ENCODE measurements around the gene UBE2E2.
"Not testable (repeated sequence)": the region's sequence is repeated elsewhere in the genome, so short reads cannot be mapped to it uniquely, and the experiment has no call there.

The UBE2E2 gene

GRCh38 chr3:23308986-23309625, 106.0 kb downstream of the UBE2E2 start:
- Mint-ChIP-seq H3K9me3 (peaks cover 6% of the 10 kb centered on the region), H3K36me3 (peaks cover 31% of the 10 kb centered on the region), H3K4me1 (peaks cover 33% of the 10 kb centered on the region), H3K27ac (no peak overlapping the region), H3K4me3 (no peak overlapping the region), H3K27me3 (no peaks in the 10 kb centered on the region)
- no peak for ATAC-seq

DNA sequence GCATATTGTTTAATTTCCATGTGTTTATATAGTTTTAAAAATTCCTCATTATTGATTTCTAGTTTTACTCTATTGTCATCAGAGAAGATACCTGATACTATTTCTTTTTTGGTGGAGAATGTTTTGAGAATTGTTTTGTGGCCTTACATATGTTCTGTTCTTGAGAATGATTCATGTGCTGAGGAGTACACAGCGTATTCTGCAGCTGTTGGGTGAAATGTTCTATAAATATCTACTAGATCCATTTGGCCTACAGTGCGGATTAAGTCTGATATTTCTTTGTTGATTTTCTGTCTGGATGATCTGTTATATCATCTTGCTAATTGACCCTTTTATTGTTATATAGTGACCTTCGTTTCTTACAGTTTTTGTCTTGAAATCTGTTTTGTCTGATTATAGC, 109.7 kb downstream of the UBE2E2 start:
- H3K4me1 Mint-ChIP-seq: peaks cover 56% of the 10 kb centered on the region
- H3K27ac Mint-ChIP-seq: no peak overlapping the region
- no peak for ATAC-seq
- H3K4me3 Mint-ChIP-seq: no peak overlapping the region
- peaks cover 47% of the 10 kb centered on the region for H3K36me3 Mint-ChIP-seq
- no peaks in the 10 kb centered on the region for H3K27me3 Mint-ChIP-seq
- H3K9me3 Mint-ChIP-seq: peaks cover 6% of the 10 kb centered on the region

- no peaks in the 10 kb centered on the region for H3K27me3 Mint-ChIP-seq
- ATAC-seq: no peak
- H3K4me3 Mint-ChIP-seq: no peak overlapping the region
- peaks cover 6% of the 10 kb centered on the region for H3K9me3 Mint-ChIP-seq
- peaks cover 52% of the 10 kb centered on the region for H3K4me1 Mint-ChIP-seq
- peaks cover 38% of the 10 kb centered on the region for H3K36me3 Mint-ChIP-seq
- H3K27ac Mint-ChIP-seq: no peak overlapping the region
These were observed 112.0 kb downstream of the UBE2E2 start for GRCh38 chr3:23314981-23315762.

DNA sequence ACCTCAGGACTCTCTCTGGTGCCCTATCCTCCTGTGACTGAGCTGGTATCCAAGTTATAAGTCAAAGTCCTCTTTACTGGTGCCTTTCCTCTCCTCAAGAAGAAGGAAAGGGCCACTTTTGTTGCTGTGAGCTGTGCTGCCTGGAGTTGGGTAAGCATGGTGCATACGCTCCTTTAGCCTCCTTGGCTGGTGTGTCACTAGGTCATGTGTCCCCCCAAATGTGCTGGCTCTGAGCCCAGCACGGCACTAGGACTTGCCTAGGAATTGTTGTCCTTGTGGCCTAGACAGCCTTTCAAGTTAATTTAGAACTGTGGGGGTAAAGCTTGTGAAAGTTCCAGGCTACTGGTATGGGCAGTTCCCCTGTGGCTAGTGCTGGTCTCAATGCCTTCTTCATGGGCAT, 113.8 kb downstream of the UBE2E2 start:
- Mint-ChIP-seq H3K27ac (no peak overlapping the region), H3K4me3 (no peak overlapping the region), H3K36me3 (peaks cover 26% of the 10 kb centered on the region), H3K4me1 (peaks cover 65% of the 10 kb centered on the region), H3K27me3 (no peaks in the 10 kb centered on the region), H3K9me3 (peaks cover 3% of the 10 kb centered on the region)
- ATAC-seq: no peak

DNA sequence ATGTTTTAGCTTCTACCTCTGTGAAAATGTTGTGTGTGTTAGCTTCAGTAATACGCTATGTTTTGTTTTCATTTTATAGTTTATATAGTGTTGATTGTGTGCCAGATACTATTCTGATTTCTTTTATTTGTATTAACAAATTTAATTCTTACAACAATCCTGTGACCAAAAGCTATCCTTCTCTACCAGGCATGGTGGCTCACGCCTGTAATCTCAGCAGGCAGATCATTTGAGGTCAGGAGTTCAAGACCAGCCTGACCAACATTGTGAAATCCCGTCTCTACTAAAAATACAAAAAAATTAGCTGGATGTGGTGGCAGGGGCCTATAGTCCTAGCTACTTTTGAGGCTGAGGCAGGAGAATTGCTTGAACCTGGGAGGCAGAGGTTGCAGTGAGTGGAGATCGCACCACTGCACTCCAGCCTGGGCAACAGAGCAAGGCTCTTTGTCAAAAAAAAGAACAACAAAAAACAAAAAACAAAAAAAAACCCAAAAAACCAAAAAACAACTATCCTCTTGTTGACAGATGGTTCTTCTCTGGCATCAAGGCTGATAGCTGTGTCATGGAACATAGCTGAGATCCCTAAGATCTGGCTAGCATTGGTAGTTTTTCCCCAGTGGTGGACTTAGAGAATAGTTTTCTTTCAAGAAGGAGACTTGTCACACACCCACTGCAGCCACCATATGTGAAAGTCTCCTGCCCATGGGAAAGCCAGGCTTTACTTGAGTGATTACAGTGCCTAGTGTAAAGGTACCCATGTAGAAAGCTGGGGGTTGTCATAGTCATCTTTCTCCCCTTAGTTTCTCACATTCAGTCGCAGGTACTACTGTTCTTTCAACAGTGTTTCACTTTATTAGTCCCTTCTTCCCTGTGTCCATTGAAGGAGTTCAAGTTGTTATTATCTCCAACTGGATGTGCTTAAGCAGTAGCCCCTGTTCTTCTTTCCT, 116.5 kb downstream of the UBE2E2 start:
- no peaks in the 10 kb centered on the region for H3K9me3 Mint-ChIP-seq
- no peak for ATAC-seq
- peaks cover 11% of the 10 kb centered on the region for H3K36me3 Mint-ChIP-seq
- H3K27ac Mint-ChIP-seq: no peak overlapping the region
- H3K4me3 Mint-ChIP-seq: no peak overlapping the region
- peaks cover 45% of the 10 kb centered on the region for H3K4me1 Mint-ChIP-seq
- H3K27me3 Mint-ChIP-seq: no peaks in the 10 kb centered on the region

GRCh38 chr3:23320586-23321570, 117.8 kb downstream of the UBE2E2 start:
- no peak overlapping the region for H3K27ac Mint-ChIP-seq
- no peaks in the 10 kb centered on the region for H3K36me3 Mint-ChIP-seq
- no peak overlapping the region for H3K4me3 Mint-ChIP-seq
- no peaks in the 10 kb centered on the region for H3K9me3 Mint-ChIP-seq
- peaks cover 42% of the 10 kb centered on the region for H3K4me1 Mint-ChIP-seq
- ATAC-seq: no peak
- no peaks in the 10 kb centered on the region for H3K27me3 Mint-ChIP-seq

DNA sequence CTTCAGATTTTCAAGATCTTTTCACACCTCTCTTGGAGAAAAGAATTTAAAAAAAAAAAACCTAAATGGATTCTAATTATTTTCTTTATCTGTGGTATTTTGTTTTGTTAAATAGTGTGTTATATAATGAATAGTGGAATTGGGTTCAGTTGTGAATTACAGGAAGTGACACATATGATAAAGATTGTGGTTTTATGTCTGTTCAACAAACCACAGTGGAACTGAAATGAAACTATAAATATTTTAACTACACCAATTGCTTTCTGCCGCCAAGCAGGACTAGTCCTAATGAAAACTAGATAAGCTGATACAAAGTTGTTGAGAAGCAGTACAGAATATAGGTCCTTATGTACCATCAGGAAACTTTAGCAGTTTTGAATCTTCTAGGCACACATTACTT, 121.6 kb downstream of the UBE2E2 start:
- Mint-ChIP-seq H3K9me3 (no peaks in the 10 kb centered on the region), H3K36me3 (no peaks in the 10 kb centered on the region), H3K4me1 (peaks cover 43% of the 10 kb centered on the region), H3K27ac (peak overlapping the region; percentile 25), H3K27me3 (no peaks in the 10 kb centered on the region), H3K4me3 (no peak overlapping the region)
- ATAC-seq: peak; percentile 58

DNA sequence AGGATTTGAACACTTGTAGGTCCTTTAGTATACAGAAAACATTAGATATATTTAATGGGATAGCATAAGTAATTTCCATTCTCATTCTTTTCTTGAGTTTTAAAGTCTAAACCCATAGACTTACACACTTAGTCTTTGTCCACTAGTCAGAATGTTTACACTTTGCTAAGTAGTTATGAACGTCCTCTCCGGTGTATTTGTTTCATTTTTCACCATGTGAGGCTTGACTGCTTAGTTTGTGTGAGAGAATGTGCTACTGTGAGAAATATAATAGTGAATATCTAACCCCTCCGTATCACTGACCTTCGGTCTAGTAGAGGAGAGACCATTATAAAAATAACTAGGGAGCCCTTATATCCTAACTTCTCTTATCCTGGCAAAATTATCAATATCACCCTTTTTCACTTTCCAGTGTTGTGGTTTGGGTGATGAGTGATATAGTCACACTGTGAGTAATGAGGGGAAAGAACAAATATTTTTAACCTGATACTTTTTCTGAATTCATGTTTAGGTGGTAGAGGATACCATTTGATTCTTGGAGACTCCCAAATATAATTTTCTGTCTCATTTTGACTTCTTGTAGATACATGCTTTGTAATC, 122.4 kb downstream of the UBE2E2 start:
- peak overlapping the region; percentile 46 for H3K27ac Mint-ChIP-seq
- H3K4me3 Mint-ChIP-seq: no peak overlapping the region
- no peaks in the 10 kb centered on the region for H3K36me3 Mint-ChIP-seq
- no peaks in the 10 kb centered on the region for H3K9me3 Mint-ChIP-seq
- H3K4me1 Mint-ChIP-seq: peaks cover 34% of the 10 kb centered on the region
- no peak for ATAC-seq
- H3K27me3 Mint-ChIP-seq: no peaks in the 10 kb centered on the region

DNA sequence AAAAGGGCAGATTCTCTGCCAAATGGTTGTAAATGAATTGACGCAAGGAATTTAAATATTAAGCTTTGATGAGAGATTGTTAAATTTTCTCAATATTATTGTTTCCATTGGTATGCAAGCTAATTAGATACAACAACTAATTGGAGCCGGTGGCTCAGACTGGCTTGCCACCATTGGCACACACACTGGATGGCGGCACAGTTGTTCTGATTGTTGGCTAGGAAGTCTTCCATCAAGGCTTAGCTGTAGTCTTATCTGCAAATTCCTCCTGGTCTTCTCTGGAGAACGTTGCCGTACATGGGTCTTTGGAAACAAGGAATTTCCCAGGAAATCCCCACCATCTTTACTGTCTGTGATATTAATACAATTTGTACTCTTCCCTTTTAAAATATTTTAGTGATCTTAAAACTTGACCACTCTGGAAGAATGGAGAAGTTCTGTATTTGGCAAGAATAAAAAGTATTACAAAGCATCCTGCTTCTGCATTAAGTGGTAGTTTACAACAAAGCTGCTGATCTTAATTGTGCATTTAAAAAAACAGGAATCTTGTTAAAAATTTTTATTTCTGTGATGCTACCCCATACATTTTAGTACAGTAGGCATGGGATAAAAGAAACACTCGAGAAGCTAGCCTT, 126.5 kb downstream of the UBE2E2 start:
- Mint-ChIP-seq H3K27me3 (no peaks in the 10 kb centered on the region), H3K9me3 (no peaks in the 10 kb centered on the region), H3K4me1 (peaks cover 26% of the 10 kb centered on the region), H3K27ac (no peak overlapping the region), H3K4me3 (no peak overlapping the region), H3K36me3 (peaks cover 6% of the 10 kb centered on the region)
- ATAC-seq: no peak

DNA sequence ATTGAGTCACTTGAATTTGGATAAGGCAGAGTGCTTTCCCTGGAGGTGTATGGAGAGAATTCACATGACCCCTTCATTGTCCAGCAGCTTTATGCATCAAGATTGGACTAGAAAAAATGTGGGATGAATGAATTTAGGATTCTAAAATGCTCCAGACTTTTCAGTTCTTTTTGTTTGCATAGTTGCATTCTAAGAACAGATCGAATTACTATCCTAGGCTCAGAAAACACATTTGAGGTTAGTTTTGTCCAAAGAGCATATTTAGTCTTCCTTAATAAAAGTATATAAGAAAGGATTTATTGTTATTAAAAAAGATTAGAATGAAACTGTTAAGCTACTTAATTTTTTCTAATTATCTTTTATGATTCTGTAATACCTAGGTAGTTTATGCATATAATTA, 127.4 kb downstream of the UBE2E2 start:
- Mint-ChIP-seq H3K36me3 (peaks cover 6% of the 10 kb centered on the region), H3K27ac (no peak overlapping the region), H3K27me3 (no peaks in the 10 kb centered on the region), H3K9me3 (no peaks in the 10 kb centered on the region), H3K4me3 (no peak overlapping the region), H3K4me1 (peaks cover 18% of the 10 kb centered on the region)
- ATAC-seq: no peak

DNA sequence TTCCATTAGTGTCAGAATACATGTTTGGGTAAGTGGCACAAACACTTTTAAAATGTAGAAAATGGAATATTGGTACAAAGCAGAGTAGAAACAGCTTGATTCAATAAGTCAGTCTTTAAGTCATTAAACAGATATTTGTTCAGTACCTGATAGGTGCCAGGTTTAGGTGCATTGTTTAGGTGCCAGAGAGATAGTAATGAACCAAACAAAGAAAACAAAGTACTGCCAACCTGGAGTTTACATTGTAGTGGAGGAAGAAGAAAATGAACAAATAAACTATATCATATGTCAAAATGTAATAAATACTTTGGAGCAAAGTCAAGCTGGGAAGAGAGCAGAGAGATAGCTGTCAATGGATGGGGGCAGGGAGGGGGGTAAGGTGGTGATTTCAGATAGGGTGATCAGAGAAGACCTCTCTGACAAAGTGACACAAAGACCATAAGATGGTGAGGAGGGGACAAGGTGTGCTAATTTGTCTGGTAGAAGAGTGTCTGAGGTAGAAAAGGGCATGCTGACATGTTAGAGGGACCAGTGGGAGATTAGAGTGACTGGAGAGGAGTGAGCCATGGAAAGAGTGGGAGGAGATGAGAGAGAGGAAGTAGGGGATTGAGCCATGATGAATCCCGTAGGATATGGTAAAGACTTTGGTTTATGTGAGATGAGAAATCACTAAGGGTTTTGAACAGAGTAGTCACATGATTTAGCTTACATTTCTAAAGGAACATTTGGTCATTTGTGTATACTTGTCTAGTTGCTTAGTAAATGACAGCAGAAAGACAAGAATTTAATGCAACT, 128.2 kb downstream of the UBE2E2 start:
- Mint-ChIP-seq H3K36me3 (peaks cover 6% of the 10 kb centered on the region), H3K27me3 (no peaks in the 10 kb centered on the region), H3K27ac (no peak overlapping the region), H3K9me3 (no peaks in the 10 kb centered on the region), H3K4me3 (no peak overlapping the region), H3K4me1 (peaks cover 15% of the 10 kb centered on the region)
- no peak for ATAC-seq

DNA sequence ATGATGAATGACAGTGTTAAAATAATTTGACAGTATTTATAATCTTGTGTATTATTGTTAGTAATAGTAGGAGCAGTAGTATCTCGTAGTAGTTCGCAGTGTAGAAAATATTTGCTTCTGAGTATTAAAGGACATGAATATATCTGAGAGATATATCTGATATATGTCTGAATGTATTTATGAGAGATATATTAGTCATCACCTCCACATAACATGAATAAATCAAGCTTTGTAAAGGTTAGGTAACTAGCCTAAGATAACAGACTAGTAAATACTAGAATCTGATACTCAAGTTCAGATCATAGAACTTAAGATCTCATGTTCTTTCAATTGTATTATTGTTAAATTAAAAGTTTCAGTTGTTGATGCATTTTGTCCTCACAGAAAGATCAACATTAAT, 130.5 kb downstream of the UBE2E2 start:
- H3K4me1 Mint-ChIP-seq: peaks cover 29% of the 10 kb centered on the region
- no peaks in the 10 kb centered on the region for H3K9me3 Mint-ChIP-seq
- H3K4me3 Mint-ChIP-seq: no peak overlapping the region

DNA sequence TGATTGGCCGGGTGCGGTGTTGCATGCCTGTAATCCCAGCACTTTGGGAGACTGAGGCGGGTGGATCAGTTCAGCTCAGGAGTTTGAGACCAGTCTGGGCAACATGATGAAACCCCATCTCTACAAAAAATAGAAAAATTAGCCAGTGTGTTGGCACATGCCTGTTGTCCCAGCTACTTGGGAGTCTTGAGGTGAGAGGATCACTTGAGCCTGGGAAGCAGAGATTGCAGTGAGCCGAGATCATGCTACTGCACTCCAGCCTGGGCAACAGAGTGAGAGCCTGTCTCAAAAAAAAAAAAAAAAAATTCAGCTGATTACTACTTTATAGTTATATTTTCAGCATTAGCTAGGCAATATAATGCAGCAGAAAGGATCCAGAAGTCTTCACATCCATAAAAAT, 133.7 kb downstream of the UBE2E2 start:
- ATAC-seq: not testable (repeated sequence)

More for the DNA sequence above, 130.5 kb downstream of the UBE2E2 start:
- Mint-ChIP-seq H3K36me3 (peaks cover 6% of the 10 kb centered on the region), H3K27ac (no peak overlapping the region), H3K27me3 (no peaks in the 10 kb centered on the region)
- no peak for ATAC-seq

More for the DNA sequence above, 133.7 kb downstream of the UBE2E2 start:
- not testable (repeated sequence) for H3K4me3 Mint-ChIP-seq, H3K27me3 Mint-ChIP-seq, H3K36me3 Mint-ChIP-seq, H3K9me3 Mint-ChIP-seq, H3K27ac Mint-ChIP-seq
- peaks cover 31% of the 10 kb centered on the region for H3K4me1 Mint-ChIP-seq
